HL-60/S4 treated with phorbol 12-myristate 13-acetate at 8.2 ng/mL for 4 days and 3 days (cell line): ENCODE measurements around the gene GPALPP1.
"Not testable (repeated sequence)": the region's sequence is repeated elsewhere in the genome, so short reads cannot be mapped to it uniquely, and the experiment has no call there.

Source experiments
- in situ Hi-C: fragments of 300-500 bp; cut with MboI; formaldehyde crosslinking; loops from 2 replicates; pipeline ENCODE4 v1.15.0; 2022; ENCODE audit warnings: low sequenced_read_pairs

Gene GPALPP1

GRCh38 chr13:45003417-45003816 is 14.1 kb downstream of the GPALPP1 start:
- in situ Hi-C loops, result no loop called here

- in situ Hi-C loops, result no loop called here
These were observed 14.8 kb downstream of the GPALPP1 start for GRCh38 chr13:45004096-45004495.

- in situ Hi-C loops, result no loop called here
These were observed 17.9 kb downstream of the GPALPP1 start for GRCh38 chr13:45007225-45007624.

- in situ Hi-C loops, result no loop called here
These were observed 18.5 kb downstream of the GPALPP1 start for GRCh38 chr13:45007823-45008222.

GRCh38 chr13:45011198-45011597 is 21.9 kb downstream of the GPALPP1 start:
- in situ Hi-C loops, result no loop called here

DNA sequence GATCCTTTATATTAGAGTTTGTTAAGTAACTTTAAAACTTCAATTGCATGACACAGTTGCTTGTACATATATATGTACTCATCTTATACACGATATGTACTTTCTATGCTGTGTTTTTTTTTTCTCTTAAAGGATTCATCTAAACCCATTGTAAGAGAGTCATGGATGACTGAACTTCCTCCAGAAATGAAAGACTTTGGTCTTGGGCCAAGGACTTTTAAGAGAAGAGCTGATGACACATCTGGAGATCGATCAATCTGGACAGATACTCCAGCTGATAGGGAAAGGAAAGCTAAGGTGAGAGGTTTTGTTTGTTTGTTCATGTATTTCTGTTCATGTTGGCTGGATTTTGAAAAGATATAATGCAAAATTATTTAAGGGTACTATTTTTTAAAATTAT is 26.0 kb downstream of the GPALPP1 start:
- in situ Hi-C loops, result no loop called here

GRCh38 chr13:45016792-45017425 is 27.6 kb downstream of the GPALPP1 start:
- in situ Hi-C loops, result no loop called here

DNA sequence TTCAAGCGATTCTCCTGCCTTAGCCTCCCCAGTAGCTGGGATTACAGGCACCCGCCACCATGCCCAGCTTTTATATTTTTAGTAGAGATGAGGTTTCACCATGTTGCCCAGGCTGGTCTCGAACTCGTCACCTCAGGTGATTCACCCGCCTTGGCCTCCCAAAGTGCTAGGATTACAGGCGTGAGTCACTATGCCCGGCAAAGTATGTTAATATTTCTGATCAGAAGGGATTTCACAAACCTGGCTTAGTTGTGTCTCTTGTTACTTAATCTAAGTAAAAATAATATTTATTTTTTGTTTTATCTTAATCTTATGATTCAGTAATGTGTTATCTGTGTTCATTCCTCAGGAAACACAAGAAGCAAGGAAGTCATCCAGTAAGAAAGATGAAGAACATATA is 30.6 kb downstream of the GPALPP1 start:
- in situ Hi-C loops, result not testable (repeated sequence)

DNA sequence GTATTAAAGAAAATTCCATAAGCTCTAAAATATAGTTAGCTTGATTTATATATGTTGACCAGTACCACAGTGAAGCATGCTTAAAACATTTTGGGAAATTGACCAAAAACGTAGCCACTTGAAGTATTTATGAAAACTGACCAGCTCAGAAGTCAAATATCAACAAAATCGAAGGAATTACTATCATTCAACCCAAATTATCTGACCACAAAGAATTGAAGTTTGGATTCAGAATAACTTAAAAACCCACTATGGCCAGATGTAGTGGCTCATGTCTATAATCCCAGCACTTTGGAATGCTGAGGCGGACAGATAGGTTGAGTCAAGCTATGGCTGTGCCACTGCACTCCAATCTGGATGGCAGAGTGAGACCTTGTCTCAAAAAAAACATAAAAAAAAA is 31.9 kb downstream of the GPALPP1 start:
- in situ Hi-C loops, result no loop called here

DNA sequence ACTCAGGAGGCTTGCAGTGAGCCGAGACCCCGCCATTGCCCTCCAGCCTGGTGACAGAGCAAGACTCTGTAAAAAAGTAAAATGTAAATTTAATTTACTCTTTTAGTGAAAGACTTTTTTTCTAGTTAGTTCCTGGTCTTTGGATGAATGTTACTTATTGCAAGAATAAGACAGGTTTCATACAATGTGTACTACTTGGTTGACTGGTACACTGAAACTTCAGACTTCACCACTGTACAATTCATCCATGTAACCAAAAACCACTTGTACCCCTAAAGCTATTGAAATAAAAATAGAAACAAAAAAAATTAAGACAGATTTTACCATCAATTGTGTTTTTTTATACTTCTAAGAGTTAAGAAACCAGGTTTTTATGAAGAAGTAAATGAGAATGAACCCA is 35.5 kb downstream of the GPALPP1 start:
- in situ Hi-C loops, result no loop called here

DNA sequence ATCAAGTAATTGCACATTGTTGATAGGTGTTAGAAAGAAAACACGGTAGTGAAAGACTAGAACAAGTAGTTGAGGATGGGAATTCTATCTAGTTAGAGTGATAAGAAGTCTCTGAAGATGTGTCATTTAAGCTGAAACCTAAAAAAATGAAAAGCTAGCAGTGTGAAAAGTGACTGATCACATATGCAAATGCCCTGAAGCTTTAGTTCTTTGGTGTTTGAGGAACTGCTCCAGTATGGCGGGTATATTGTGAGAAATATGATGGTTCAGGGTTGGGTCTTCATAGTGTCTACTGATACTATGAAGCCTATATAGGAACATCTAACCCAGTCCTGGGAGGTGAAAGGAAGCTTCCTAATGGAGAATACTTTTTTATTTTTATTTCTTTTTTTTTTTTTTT is 45.0 kb downstream of the GPALPP1 start:
- in situ Hi-C loops, result no loop called here

- in situ Hi-C loops, result no loop called here
These were observed 46.9 kb downstream of the GPALPP1 start for GRCh38 chr13:45036206-45036605.

DNA sequence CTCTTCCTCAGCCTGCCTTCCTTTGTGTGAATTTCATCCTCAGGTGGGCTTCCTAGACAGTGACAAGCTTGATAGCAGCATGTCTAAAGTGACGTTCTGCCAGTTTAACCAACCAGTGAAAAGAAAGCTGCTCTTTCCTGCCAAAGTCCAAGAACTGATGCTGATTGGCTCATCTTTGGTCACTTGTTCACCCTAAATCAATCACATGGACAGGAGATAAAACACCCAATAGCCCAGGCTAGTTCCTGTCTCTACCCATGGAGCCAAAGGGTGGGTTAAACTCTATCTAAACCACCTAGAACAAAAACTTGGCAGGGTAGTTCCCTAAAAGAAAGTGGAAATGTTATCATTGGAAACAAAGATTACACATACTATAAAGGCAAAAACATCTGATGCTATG is 50.8 kb downstream of the GPALPP1 start:
- in situ Hi-C loops, result loop anchor here (10.0 kb wide), 1 partner anchor 265 kb away; no protein-coding TSS in a partner anchor

DNA sequence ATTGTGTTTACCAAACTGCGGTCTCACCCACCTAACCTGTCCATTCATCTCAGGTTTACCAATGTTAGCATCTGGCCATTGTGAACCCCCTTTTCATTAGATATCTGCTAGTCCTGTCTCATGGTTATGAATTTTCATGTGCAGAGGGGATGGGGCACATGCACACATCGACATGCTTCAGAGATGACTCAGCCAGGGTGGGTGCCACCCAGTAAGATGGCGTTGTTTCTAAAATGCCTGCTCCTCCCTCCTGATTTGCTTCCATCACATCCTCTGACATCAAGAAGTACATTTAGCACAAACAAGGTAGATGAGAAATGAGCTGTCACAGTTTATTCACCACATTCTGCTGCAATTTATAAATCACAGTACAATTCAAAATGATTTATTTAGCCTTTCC is 51.3 kb downstream of the GPALPP1 start:
- in situ Hi-C loops, result loop anchor here (10.0 kb wide), 1 partner anchor 264 kb away; no protein-coding TSS in a partner anchor

DNA sequence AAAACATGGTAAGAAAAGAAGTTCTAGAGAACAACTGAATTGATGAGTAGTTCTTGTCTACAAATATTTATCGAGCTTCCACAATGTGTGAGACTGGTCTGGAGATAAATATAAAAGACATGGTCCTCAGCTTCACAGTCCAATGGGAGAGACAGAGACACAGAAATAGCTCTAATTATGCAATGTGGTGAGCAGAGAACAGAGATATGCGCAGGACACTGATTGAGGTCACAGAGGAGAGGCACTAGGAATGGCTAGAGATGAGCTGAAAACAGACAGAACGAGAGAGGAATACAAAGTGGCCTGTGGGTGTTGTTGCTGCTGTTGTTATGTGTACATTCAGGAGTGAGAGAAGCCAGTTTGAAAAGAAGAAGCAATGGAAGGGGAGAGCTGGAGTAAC is 53.2 kb downstream of the GPALPP1 start:
- in situ Hi-C loops, result loop anchor here (10.0 kb wide), 1 partner anchor 262 kb away; no protein-coding TSS in a partner anchor

- in situ Hi-C loops, result loop anchor here (10.0 kb wide), 1 partner anchor 258 kb away; no protein-coding TSS in a partner anchor
These were observed 57.1 kb downstream of the GPALPP1 start for GRCh38 chr13:45046445-45046844.

DNA sequence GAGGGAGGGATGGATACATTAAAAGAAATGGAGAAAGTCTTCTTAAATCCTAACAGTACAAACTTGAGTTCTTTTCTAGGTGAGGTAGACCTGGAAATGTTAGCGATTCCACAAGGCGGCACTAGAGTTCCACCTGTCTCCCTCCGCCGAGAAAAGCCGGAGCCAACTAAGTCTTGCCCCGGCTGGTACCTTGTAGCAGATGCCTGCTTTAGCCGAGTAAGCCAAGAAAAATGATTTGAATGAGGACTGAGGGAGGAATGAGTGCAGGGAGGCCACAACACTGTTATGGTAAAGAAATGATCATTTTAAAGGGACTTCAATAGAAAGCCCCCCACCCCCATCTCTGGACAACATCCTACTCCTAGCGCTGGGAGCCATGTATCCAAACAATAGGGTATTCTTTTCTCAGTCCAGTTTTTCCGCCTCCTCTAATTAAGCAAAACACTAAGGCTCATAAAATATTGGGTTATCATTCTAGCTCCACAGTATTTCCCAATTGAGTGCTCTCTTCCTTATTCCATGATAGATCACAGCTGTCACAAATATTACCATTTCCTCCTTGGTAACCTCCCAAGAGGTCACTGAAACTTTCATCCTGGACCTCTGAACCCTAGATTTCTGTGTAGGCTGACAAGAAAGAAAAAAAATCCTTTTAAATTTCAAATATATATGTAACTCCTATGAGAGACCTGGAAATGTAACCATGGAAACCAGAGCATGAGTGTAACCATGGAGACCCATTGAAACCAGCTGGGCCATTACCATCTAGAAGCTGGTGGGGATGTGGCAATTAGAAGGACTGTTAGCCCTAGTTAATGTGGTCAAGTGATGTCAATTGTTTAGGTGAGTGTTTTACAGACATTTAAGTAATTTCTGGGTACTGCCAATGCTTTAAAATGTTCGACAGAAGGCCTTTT is 58.3 kb downstream of the GPALPP1 start:
- in situ Hi-C loops, result loop anchor here (10.0 kb wide), 1 partner anchor 257 kb away; no protein-coding TSS in a partner anchor

GRCh38 chr13:45048890-45049407 is 59.6 kb downstream of the GPALPP1 start:
- in situ Hi-C loops, result loop anchor here (10.0 kb wide), 1 partner anchor 256 kb away; no protein-coding TSS in a partner anchor

DNA sequence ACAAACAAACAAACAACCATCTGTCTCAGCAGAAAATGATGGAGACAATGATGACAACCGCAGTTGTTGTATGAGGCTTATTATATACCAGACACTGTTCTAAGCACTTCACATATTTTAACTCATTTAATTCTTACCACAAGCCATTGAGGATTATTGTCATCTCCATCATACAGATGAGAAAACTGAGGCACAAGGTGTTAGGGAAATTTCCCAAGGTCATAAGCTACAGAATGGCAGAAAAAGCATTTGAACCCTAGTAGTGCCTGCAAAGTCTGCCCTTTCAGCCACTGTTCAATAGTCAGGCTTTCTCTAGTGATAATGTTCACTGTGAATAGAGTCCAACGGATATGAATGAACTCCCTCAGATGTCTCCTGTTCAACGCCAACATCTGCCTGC is 60.1 kb downstream of the GPALPP1 start:
- in situ Hi-C loops, result loop anchor here (10.0 kb wide), 1 partner anchor 255 kb away; no protein-coding TSS in a partner anchor

DNA sequence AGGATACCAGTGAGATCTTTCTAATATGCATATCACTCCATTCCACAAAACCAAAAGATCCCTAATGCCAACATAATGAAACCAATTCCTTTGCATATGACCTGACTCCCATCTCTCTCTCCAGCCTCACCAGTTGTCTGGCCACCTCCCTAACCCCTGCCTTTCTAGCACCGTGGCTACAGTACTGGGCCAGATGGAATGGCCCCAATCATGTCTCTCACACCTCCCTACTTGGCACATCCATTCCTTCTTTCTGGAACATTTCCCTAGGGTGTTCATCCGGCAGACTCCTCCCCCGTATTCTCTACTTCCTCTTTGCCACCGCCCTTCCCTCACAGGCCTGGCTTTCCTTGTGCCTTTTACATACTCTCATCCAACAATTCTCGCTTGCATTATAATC is 62.0 kb downstream of the GPALPP1 start:
- in situ Hi-C loops, result no loop called here

GRCh38 chr13:45055198-45055901 is 66.0 kb downstream of the GPALPP1 start:
- in situ Hi-C loops, result no loop called here
